Neural cell (in vitro differentiated cells): Measurements from ENCODE around the gene EFCAB8.

Source experiments
- CTCF ChIP-seq: fragments of 450-650 bp; IDR thresholded peaks from 2 replicates; pipeline ENCODE4 v1.5.1; 2014; ENCODE audit warnings: antibody characterized with exemption, mild to moderate bottlenecking, moderate library complexity; ENCODE audit not compliant: poor library complexity, severe bottlenecking
- EP300 ChIP-seq: fragments of 450-650 bp; conservative IDR thresholded peaks from 2 replicates; pipeline ENCODE4 v1.6.1; 2014; ENCODE audit warnings: antibody characterized with exemption, mild to moderate bottlenecking, moderate library complexity; ENCODE audit not compliant: poor library complexity, severe bottlenecking
- EZH2 ChIP-seq: fragments of 200-600, 300-800 bp; shearing (Covaris generic), sonication (generic); IDR thresholded peaks from 2 replicates; pipeline ENCODE4 v1.6.1; 2014; ENCODE audit warnings: antibody characterized with exemption, low read length, borderline replicate concordance, mild to moderate bottlenecking; ENCODE audit not compliant: insufficient read depth, poor library complexity, severe bottlenecking
- POLR2AphosphoS5 ChIP-seq: IDR thresholded peaks from 2 replicates; pipeline ENCODE4 v1.6.1; 2012
- RAD21 ChIP-seq: fragments of 450-650 bp; conservative IDR thresholded peaks from 2 replicates; pipeline ENCODE4 v1.6.1; 2014; ENCODE audit warnings: antibody characterized with exemption, mild to moderate bottlenecking, moderate library complexity
- REST ChIP-seq: IDR thresholded peaks from 2 replicates; pipeline ENCODE4 v1.6.1; 2012; ENCODE audit warnings: borderline replicate concordance
- SMC3 ChIP-seq: fragments of 450-650 bp; conservative IDR thresholded peaks from 2 replicates; pipeline ENCODE4 v1.6.1; 2014; ENCODE audit warnings: antibody characterized with exemption, mild to moderate bottlenecking, moderate library complexity; ENCODE audit not compliant: poor library complexity
- TAF1 ChIP-seq: IDR thresholded peaks from 2 replicates; pipeline ENCODE4 v1.6.1; 2012; ENCODE audit warnings: low read depth

GRCh38 chr20:32887492-32887891 lies 28.8 kb downstream of the EFCAB8 start:
- TF ChIP-seq CTCF = no peak
- no peak for TF ChIP-seq REST
- TF ChIP-seq POLR2AphosphoS5 = no peak
- no peak for TF ChIP-seq EZH2
- TF ChIP-seq RAD21 = no peak
- TF ChIP-seq EP300 = no peak
- TF ChIP-seq TAF1 = no peak
- no peak for TF ChIP-seq SMC3
